Measurements from ENCODE around the gene PCNT.

PCNT gene

DNA sequence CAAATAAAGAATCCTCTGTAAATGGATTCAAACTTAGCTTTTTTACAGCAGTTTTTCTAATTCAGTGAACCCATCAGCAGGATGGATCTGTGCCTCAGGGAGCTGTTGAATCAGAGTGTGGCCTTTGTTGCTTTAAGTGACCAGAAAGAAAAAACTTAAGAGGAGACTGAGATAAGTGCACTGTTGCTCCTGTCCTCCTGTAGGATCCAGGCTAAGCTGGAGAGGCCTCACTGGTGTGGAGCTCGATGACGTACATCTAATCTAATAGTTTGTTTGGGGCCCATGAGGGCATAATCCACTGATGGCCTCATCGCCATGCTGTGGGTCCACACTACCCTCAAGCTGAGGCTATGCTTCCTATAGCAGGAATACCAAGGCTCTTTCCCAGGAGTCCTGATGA lies 145.3 kb downstream of the PCNT start:
- TF ChIP-seq, protein P1, sequence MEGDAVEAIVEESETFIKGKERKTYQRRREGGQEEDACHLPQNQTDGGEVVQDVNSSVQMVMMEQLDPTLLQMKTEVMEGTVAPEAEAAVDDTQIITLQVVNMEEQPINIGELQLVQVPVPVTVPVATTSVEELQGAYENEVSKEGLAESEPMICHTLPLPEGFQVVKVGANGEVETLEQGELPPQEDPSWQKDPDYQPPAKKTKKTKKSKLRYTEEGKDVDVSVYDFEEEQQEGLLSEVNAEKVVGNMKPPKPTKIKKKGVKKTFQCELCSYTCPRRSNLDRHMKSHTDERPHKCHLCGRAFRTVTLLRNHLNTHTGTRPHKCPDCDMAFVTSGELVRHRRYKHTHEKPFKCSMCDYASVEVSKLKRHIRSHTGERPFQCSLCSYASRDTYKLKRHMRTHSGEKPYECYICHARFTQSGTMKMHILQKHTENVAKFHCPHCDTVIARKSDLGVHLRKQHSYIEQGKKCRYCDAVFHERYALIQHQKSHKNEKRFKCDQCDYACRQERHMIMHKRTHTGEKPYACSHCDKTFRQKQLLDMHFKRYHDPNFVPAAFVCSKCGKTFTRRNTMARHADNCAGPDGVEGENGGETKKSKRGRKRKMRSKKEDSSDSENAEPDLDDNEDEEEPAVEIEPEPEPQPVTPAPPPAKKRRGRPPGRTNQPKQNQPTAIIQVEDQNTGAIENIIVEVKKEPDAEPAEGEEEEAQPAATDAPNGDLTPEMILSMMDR (IDR thresholded peaks at IDR 0.05; ENCODE audit: control insufficient read depth, insufficient read depth, low read depth, low read length, missing control alignments) = no peak
- H3K4me3 ChIP-seq (ENCODE audit: control insufficient read depth, low read depth, low read length) = no peak overlapping the region
- no peak for DNase-seq (ENCODE audit: low read depth)

GRCh38 chr21:46471514-46471913 lies 147.6 kb downstream of the PCNT start:
- H3K4me3 ChIP-seq (ENCODE audit: control insufficient read depth, low read depth, low read length) = no peak overlapping the region
- no peak for DNase-seq (ENCODE audit: low read depth)
- TF ChIP-seq, protein P1 (IDR thresholded peaks at IDR 0.05; ENCODE audit: control insufficient read depth, insufficient read depth, low read depth, low read length, missing control alignments) = no peak

DNA sequence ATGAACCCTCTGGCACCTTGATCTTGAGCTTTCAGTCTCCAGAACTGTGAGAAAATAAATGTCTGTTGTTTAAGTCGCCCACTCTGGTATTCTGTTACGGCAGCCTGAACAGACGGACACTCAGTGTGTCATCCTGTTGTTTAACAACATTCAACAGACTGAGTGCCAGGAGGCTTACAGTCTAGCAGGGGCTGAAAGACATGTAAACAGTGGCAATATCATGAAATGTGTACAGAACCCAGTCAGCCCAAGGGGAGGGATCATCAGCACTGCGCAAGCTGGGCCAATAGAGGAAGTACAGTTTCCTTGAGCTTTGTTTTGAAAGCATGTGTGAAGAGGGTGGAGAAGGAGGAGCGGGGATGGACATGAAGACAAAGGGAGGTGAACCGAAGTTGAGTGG lies 148.3 kb downstream of the PCNT start:
- TF ChIP-seq, protein P1 (IDR thresholded peaks at IDR 0.05; ENCODE audit: control insufficient read depth, insufficient read depth, low read depth, low read length, missing control alignments) = no peak
- H3K4me3 ChIP-seq (ENCODE audit: control insufficient read depth, low read depth, low read length) = no peak overlapping the region
- DNase-seq (ENCODE audit: low read depth) = no peak

DNA sequence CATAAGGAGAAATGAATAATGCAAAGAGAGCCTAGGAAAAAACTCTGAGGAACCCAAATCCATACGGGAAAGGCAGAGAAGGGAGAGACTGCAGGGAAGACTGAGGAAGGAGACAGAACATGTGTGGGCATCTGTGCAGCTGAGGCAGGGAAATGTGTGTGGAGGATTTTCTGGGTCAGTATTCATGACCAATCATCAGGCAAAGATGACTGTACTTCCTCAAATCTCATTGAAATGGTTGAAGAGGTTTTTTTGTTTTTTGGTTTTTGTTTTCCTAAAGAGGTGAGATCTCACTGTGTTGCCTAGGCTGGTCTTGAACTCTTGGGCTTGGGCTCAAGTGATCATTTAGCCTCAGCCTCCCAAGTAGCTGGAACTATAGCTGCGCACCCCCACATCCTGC lies 150.4 kb downstream of the PCNT start:
- TF ChIP-seq, protein P1 (IDR thresholded peaks at IDR 0.05; ENCODE audit: control insufficient read depth, insufficient read depth, low read depth, low read length, missing control alignments) = no peak
- H3K4me3 ChIP-seq (ENCODE audit: control insufficient read depth, low read depth, low read length) = no peak overlapping the region
- DNase-seq (ENCODE audit: low read depth) = no peak

DNA sequence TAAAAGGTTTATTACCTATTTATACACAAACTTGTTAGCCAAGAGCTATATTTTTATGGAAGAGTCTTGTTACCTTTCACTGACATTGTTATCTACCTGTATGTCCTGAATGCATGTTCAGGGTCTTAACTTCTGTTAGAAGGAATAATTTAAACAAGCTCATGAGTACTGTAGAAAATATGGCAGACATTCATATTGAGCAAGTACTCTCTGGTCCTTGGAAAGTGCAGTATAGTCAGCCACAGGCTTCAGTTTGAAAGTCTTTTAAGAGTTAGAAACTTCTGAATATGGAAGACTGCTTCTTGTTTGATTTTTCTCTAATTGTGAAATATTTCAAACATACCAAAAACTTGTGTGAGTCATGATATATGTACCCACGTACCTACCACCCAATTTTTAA lies 151.3 kb downstream of the PCNT start:
- TF ChIP-seq, protein P1 (IDR thresholded peaks at IDR 0.05; ENCODE audit: control insufficient read depth, insufficient read depth, low read depth, low read length, missing control alignments) = no peak
- H3K4me3 ChIP-seq (ENCODE audit: control insufficient read depth, low read depth, low read length) = no peak overlapping the region

DNA sequence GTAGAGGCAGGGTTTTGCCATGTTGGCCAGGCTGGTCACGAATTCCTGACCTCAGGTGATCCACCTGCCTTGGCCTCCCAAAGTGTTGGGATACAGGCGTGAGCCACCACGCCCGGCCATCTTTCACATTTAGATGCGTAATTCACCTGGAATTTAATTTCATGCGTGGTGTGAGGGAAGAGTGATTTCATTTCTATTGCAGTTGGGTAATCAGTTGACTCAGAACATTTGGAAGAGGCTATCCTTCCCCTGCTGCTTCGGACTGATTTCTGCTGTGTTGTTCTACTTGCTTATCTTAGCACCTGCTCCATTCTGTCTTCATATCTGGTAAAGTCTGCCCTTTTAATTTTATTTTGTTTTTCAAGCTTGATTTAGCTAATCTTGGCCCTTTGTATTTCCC lies 153.8 kb downstream of the PCNT start:
- no peak overlapping the region for H3K4me3 ChIP-seq (ENCODE audit: control insufficient read depth, low read depth, low read length)
- DNase-seq (ENCODE audit: low read depth) = peak; percentile 32
- TF ChIP-seq, protein P1 (IDR thresholded peaks at IDR 0.05; ENCODE audit: control insufficient read depth, insufficient read depth, low read depth, low read length, missing control alignments) = no peak

More for the DNA sequence above, 151.3 kb downstream of the PCNT start:
- DNase-seq (ENCODE audit: low read depth) = no peak

DNA sequence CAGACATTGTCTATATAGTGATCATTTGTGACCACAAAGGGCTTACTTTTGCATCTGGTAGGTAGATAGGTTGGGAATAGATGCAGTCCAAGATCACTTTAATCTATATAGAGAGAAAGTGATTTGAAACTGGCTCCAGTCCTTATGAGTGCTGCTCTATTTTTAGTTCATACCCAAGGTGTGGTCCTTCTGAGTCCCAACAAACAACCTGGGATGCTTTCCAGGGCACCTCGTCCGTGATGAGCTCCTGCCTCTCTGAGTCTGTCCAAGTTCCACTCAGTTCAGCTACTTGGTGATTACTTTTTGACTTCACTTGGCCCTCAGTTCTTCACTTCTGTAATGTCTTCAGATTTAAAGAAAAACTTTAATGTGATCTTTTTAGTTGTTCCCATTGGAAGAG lies 155.0 kb downstream of the PCNT start:
- TF ChIP-seq, protein P1 (IDR thresholded peaks at IDR 0.05; ENCODE audit: control insufficient read depth, insufficient read depth, low read depth, low read length, missing control alignments) = no peak
- no peak overlapping the region for H3K4me3 ChIP-seq (ENCODE audit: control insufficient read depth, low read depth, low read length)
- DNase-seq (ENCODE audit: low read depth) = no peak

Data from AG09309 (cell line).